IMR-90 (cell line): ENCODE data around the gene CCPG1. TPM values are rescaled to one million over a fixed set of nuclear protein-coding genes. Genes with fewer than 3 reads are reported as not detected.

ENCODE experiments used
- ATAC-seq: fragments of 200-7000 bp; cut with Tn5 transposase; 2 replicates; pipeline ENCODE4 v1.9.1; 2020; ENCODE audit warnings: low read depth, mild to moderate bottlenecking, moderate library complexity
- BruUV-seq: library from RNA; stranded (reverse); fragments of 400-500 nt; replicated peaks from 2 replicates; lab custom pipeline; 2021; lab: Mats Ljungman, UMichigan
- CTCF ChIA-PET: fragments of 300-600 bp; formaldehyde crosslinking; extraction: SDS; loops from one replicate; lab custom pipeline; 2021; ENCODE audit warnings: antibody characterized with exemption; lab: Yijun Ruan, JAX
- POLR2A ChIA-PET: fragments of 300-600 bp; sonication (Branson Sonifier 250); formaldehyde crosslinking; loops from one replicate; lab custom pipeline; 2022; ENCODE audit warnings: antibody characterized with exemption; ENCODE audit not compliant: unreplicated experiment; lab: Charles Lee
- DNase-seq: peaks from one replicate; pipeline ENCODE4 v3.0.0; 2013
- H2AFZ ChIP-seq: replicated peaks from 2 replicates; pipeline ENCODE3; 2013; ENCODE audit warnings: low read length, mild to moderate bottlenecking; ENCODE audit not compliant: poor library complexity
- H2AK5ac ChIP-seq: 2 replicates; pipeline ENCODE4 v1.6.1; 2013; ENCODE audit warnings: low read depth, low read length, inconsistent platforms
- H2AK9ac ChIP-seq: replicated peaks from 2 replicates; pipeline ENCODE3; 2013; ENCODE audit warnings: mild to moderate bottlenecking, low read depth, low read length, moderate library complexity; ENCODE audit not compliant: poor library complexity
- H2BK120ac ChIP-seq: 2 replicates; pipeline ENCODE4 v1.6.1; 2013; ENCODE audit warnings: low read depth, low read length, inconsistent platforms
- H2BK15ac ChIP-seq: 3 replicates; pipeline ENCODE4 v1.6.1; 2013; ENCODE audit warnings: low read depth, low read length, inconsistent platforms
- H2BK20ac ChIP-seq: 2 replicates; pipeline ENCODE4 v1.6.1; 2013; ENCODE audit warnings: low read depth, mild to moderate bottlenecking, inconsistent platforms, low read length, moderate library complexity
- H2BK5ac ChIP-seq: 2 replicates; pipeline ENCODE4 v1.6.1; 2013; ENCODE audit warnings: mild to moderate bottlenecking, low read depth, low read length, inconsistent platforms; ENCODE audit not compliant: poor library complexity, severe bottlenecking
- H3K14ac ChIP-seq: replicated peaks from 2 replicates; pipeline ENCODE4 v1.6.1; 2013; ENCODE audit warnings: low read depth, low read length, inconsistent platforms
- H3K18ac ChIP-seq: 2 replicates; pipeline ENCODE4 v1.6.1; 2013; ENCODE audit warnings: low read depth, low read length, control low read depth
- H3K23ac ChIP-seq: 2 replicates; pipeline ENCODE4 v1.6.1; 2013; ENCODE audit warnings: low read depth, low read length, inconsistent platforms
- H3K27ac ChIP-seq: 2 replicates; pipeline ENCODE4 v1.5.1; 2013; ENCODE audit warnings: mild to moderate bottlenecking, control low read depth, low read length; ENCODE audit not compliant: insufficient read depth
- H3K27me3 ChIP-seq: 2 replicates; pipeline ENCODE4 v1.6.1; 2013; ENCODE audit warnings: low read length; ENCODE audit not compliant: control insufficient read depth, insufficient read depth
- H3K36me3 ChIP-seq: 2 replicates; pipeline ENCODE4 v1.6.1; 2013; ENCODE audit warnings: low read length, mixed read lengths; ENCODE audit not compliant: control insufficient read depth, insufficient read depth
- H3K4ac ChIP-seq: 2 replicates; pipeline ENCODE4 v1.6.1; 2013; ENCODE audit warnings: low read depth, low read length, inconsistent platforms
- H3K4me1 ChIP-seq: 2 replicates; pipeline ENCODE4 v1.6.1; 2013; ENCODE audit warnings: low read length, mixed read lengths; ENCODE audit not compliant: control insufficient read depth, insufficient read depth
- H3K4me2 ChIP-seq: 2 replicates; pipeline ENCODE4 v1.6.1; 2013; ENCODE audit warnings: low read depth, mild to moderate bottlenecking, control low read depth, low read length, moderate library complexity
- H3K4me3 ChIP-seq: 2 replicates; pipeline ENCODE4 v1.5.1; 2013; ENCODE audit warnings: low read depth, mild to moderate bottlenecking, control low read depth, low read length, moderate library complexity; ENCODE audit not compliant: insufficient read depth
- H3K56ac ChIP-seq: 2 replicates; pipeline ENCODE4 v1.6.1; 2013; ENCODE audit warnings: low read length, inconsistent platforms; ENCODE audit not compliant: insufficient read depth; ENCODE audit errors: extremely low read depth
- H3K79me1 ChIP-seq, 2 experiments: 2 replicates each; pipeline ENCODE4 v1.6.1; 2013; ENCODE audit warnings: low read length in 2 of 2, inconsistent platforms in 1 of 2, low read depth in 1 of 2
- H3K9ac ChIP-seq: 2 replicates; pipeline ENCODE4 v1.6.1; 2013; ENCODE audit warnings: low read depth, low read length, control low read depth
- H3K9me1 ChIP-seq: 2 replicates; pipeline ENCODE4 v1.6.1; 2013; ENCODE audit warnings: low read length, inconsistent platforms; ENCODE audit not compliant: insufficient read depth
- H3K9me3 ChIP-seq: 2 replicates; pipeline ENCODE4 v1.6.1; 2013; ENCODE audit warnings: low read length; ENCODE audit not compliant: control insufficient read depth, insufficient read depth
- H4K20me1 ChIP-seq: 2 replicates; pipeline ENCODE4 v1.6.1; 2013; ENCODE audit warnings: low read length, inconsistent platforms; ENCODE audit not compliant: insufficient read depth
- H4K5ac ChIP-seq: 2 replicates; pipeline ENCODE4 v1.6.1; 2013; ENCODE audit warnings: mild to moderate bottlenecking, low read depth, low read length, control low read depth
- H4K8ac ChIP-seq, 2 experiments: 2 replicates each; pipeline ENCODE4 v1.6.1; 2013; ENCODE audit warnings: low read depth in 2 of 2, low read length in 2 of 2, control low read depth in 1 of 2, inconsistent platforms in 1 of 2
- H4K91ac ChIP-seq: 2 replicates; pipeline ENCODE4 v1.6.1; 2013; ENCODE audit warnings: low read depth, low read length, inconsistent platforms; ENCODE audit not compliant: insufficient read depth
- BHLHE40 ChIP-seq: fragments of 150-350 bp; IDR thresholded peaks from 2 replicates; pipeline ENCODE4 v1.6.1; 2016; ENCODE audit warnings: mild to moderate bottlenecking, low read depth, low read length
- CEBPB ChIP-seq: IDR thresholded peaks from 2 replicates; pipeline ENCODE4 v1.6.1; 2012; ENCODE audit warnings: low read depth, low read length, improper control_type of control experiment
- CHD1 ChIP-seq: IDR thresholded peaks from 2 replicates; pipeline ENCODE4 v1.6.1; 2012; ENCODE audit warnings: low read depth, low read length, improper control_type of control experiment
- CTCF ChIP-seq: conservative IDR thresholded peaks from 2 replicates; pipeline ENCODE4 v1.5.1; 2012; ENCODE audit warnings: mild to moderate bottlenecking, low read depth, low read length, improper control_type of control experiment
- FOS ChIP-seq: fragments of 150-350 bp; IDR thresholded peaks from 2 replicates; pipeline ENCODE4 v1.6.1; 2016; ENCODE audit warnings: low read depth, low read length
- MAFK ChIP-seq: IDR thresholded peaks from 2 replicates; pipeline ENCODE4 v1.6.1; 2012; ENCODE audit warnings: low read depth, low read length, improper control_type of control experiment
- MAZ ChIP-seq: IDR thresholded peaks from 2 replicates; pipeline ENCODE4 v1.6.1; 2012; ENCODE audit warnings: low read depth, mild to moderate bottlenecking, low read length, improper control_type of control experiment, moderate library complexity, borderline replicate concordance
- MXI1 ChIP-seq: IDR thresholded peaks from 2 replicates; pipeline ENCODE4 v1.6.1; 2012; ENCODE audit warnings: low read depth, mild to moderate bottlenecking, low read length, moderate library complexity, borderline replicate concordance
- NFE2L2 ChIP-seq: fragments of 150-350 bp; IDR thresholded peaks from 2 replicates; pipeline ENCODE4 v1.6.1; 2016; ENCODE audit warnings: low read depth, mild to moderate bottlenecking, low read length
- POLR2A ChIP-seq: IDR thresholded peaks from 2 replicates; pipeline ENCODE4 v1.6.1; 2012; ENCODE audit warnings: mild to moderate bottlenecking, low read depth, low read length
- RCOR1 ChIP-seq: IDR thresholded peaks from 2 replicates; pipeline ENCODE4 v1.6.1; 2012; ENCODE audit warnings: mild to moderate bottlenecking, low read length, improper control_type of control experiment; ENCODE audit not compliant: insufficient replicate concordance
- RFX5 ChIP-seq: IDR thresholded peaks from 2 replicates; pipeline ENCODE4 v1.8.0; 2012; ENCODE audit warnings: low read depth, mild to moderate bottlenecking, low read length, moderate library complexity
- SMC3 ChIP-seq: fragments of 150-350 bp; IDR thresholded peaks from 2 replicates; pipeline ENCODE4 v1.6.1; 2016; ENCODE audit warnings: low read depth, mild to moderate bottlenecking, antibody characterized with exemption, low read length, moderate library complexity
- WGBS, 2 experiments: methylation state at CpG; one replicate each; pipeline versions ENCODE4 v1.1.5 to v1.1.7; 2013; ENCODE audit warnings: missing lambda C conversion rate in 2 of 2; ENCODE audit not compliant: insufficient read length in 1 of 2; ENCODE audit errors: extremely low coverage in 2 of 2; 5-methylcytosine and 5-hydroxymethylcytosine counted together
- dilution Hi-C: fragments of 300-500 bp; cut with HindIII; formaldehyde crosslinking; loops from one replicate; pipeline ENCODE4 v1.14.3; 2018; ENCODE audit warnings: low sequenced_read_pairs; ENCODE audit not compliant: unreplicated experiment
- in situ Hi-C: fragments of 300-500 bp; cut with MboI; formaldehyde crosslinking; loops from 3 replicates; pipeline ENCODE4 v1.14.3; 2019; ENCODE audit warnings: low sequenced_read_pairs, inconsistent platforms, mixed read lengths
- intact Hi-C: fragments of 100-400 bp; cut with micrococcal nuclease; formaldehyde crosslinking; loops from 2 replicates; pipeline ENCODE4 v1.10.0; 2022
- polyA plus RNA-seq, 3 experiments: library from polyadenylated mRNA; depleted of rRNA; stranded (reverse); fragments of >200 nt; gene quantifications; 2 replicates each; pipeline ENCODE4 v1.2.3, GENCODE V29; 2012; ENCODE audit warnings: low replicate concordance in 1 of 3
- total RNA-seq: library from RNA; depleted of rRNA; stranded (reverse); fragments of >200 nt; gene quantifications from 2 replicates; pipeline ENCODE4 v1.2.3, GENCODE V29; 2012
- TF ChIP-seq, protein P1 (sequence below): fragments of 150-350 bp; IDR thresholded peaks from 2 replicates; pipeline ENCODE4 v1.6.1; 2016; ENCODE audit warnings: low read depth, mild to moderate bottlenecking, low read length, moderate library complexity, borderline replicate concordance

The CCPG1 gene
- total and polyA plus RNA-seq, 2 of the 4 experiments (the other 2 are of a cell fraction): 11.4 to 14.3 TPM

GRCh38 chr15:55327387-55327786, 80.8 kb downstream of the CCPG1 start:
- H3K27me3 ChIP-seq: no peaks in the 10 kb centered on the region
- no peak overlapping the region for H2BK15ac ChIP-seq
- no peak overlapping the region for H4K8ac ChIP-seq
- H2AK5ac ChIP-seq: no peak overlapping the region
- no peak overlapping the region for H4K5ac ChIP-seq
- no peaks in the 10 kb centered on the region for H3K9me3 ChIP-seq
- no peak overlapping the region for H3K14ac ChIP-seq
- no peak overlapping the region for H2BK120ac ChIP-seq
- ATAC-seq (no peak), DNase-seq (no peak)
- H3K18ac ChIP-seq: no peak overlapping the region
- H3K36me3 ChIP-seq: peaks cover 8% of the 10 kb centered on the region
- H3K4me1 ChIP-seq: no peaks in the 10 kb centered on the region
- H3K9ac ChIP-seq: no peak overlapping the region
- in situ Hi-C loops: no loop called here
- no peak overlapping the region for H3K4me2 ChIP-seq
- intact Hi-C loops: no loop called here
- H3K4me3 ChIP-seq: no peak overlapping the region
- H2BK5ac ChIP-seq: no peak overlapping the region
- H4K91ac ChIP-seq: no peak overlapping the region
- H3K4ac ChIP-seq: no peak overlapping the region
- ChIA-PET POLR2A (no interaction called here), CTCF (no interaction called here)
- H2AFZ ChIP-seq: no peak overlapping the region
- no peak overlapping the region for H3K23ac ChIP-seq
- H2BK20ac ChIP-seq: no peak overlapping the region
- BruUV-seq: no TSS peak
- H3K56ac ChIP-seq: no peak overlapping the region
- no peak overlapping the region for H3K27ac ChIP-seq
- dilution Hi-C loops: no loop called here
- no peaks in the 10 kb centered on the region for H3K79me1 ChIP-seq
- no peaks in the 10 kb centered on the region for H3K9me1 ChIP-seq
- no peak overlapping the region for H2AK9ac ChIP-seq
- TF ChIP-seq CEBPB: no peak
- no peak for TF ChIP-seq NFE2L2
- TF ChIP-seq, protein P1, sequence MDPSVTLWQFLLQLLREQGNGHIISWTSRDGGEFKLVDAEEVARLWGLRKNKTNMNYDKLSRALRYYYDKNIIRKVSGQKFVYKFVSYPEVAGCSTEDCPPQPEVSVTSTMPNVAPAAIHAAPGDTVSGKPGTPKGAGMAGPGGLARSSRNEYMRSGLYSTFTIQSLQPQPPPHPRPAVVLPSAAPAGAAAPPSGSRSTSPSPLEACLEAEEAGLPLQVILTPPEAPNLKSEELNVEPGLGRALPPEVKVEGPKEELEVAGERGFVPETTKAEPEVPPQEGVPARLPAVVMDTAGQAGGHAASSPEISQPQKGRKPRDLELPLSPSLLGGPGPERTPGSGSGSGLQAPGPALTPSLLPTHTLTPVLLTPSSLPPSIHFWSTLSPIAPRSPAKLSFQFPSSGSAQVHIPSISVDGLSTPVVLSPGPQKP: no peak
- TF ChIP-seq SMC3: no peak
- no peak for TF ChIP-seq CTCF
- TF ChIP-seq MAZ: no peak
- no peak for TF ChIP-seq MAFK
- TF ChIP-seq RCOR1: no peak
- TF ChIP-seq POLR2A: no peak
- TF ChIP-seq CHD1: no peak
- TF ChIP-seq MXI1: no peak
- TF ChIP-seq FOS: no peak
- no peak for TF ChIP-seq BHLHE40
- no peak for TF ChIP-seq RFX5
- WGBS, 2 experiments: no CpG with 5 or more reads among the region's 1 CpG
- no peaks in the 10 kb centered on the region for H4K20me1 ChIP-seq
